NB4 (cell line): ENCODE measurements around the gene HAAO.

Experiments used
- DNase-seq: peaks from one replicate; pipeline ENCODE4 v3.0.0; 2010; ENCODE audit warnings: low read depth
- H3K4me3 ChIP-seq: one replicate; pipeline ENCODE4 v1.5.1; 2011; ENCODE audit warnings: mild to moderate bottlenecking, low read depth, low read length, moderate library complexity
- CTCF ChIP-seq: IDR thresholded peaks from one replicate; pipeline ENCODE4 v1.5.1; 2012; ENCODE audit warnings: low read depth, low read length
- MAX ChIP-seq: IDR thresholded peaks from 2 replicates; pipeline ENCODE4 v1.6.1; 2011; ENCODE audit warnings: low read depth, low read length
- MYC ChIP-seq: IDR thresholded peaks from 2 replicates; pipeline ENCODE4 v1.6.1; 2011; ENCODE audit warnings: low read depth, low read length
- POLR2A ChIP-seq: IDR thresholded peaks from 2 replicates; pipeline ENCODE4 v1.6.1; 2011; ENCODE audit warnings: mild to moderate bottlenecking; ENCODE audit not compliant: insufficient read length; ENCODE audit errors: extremely low read depth

The HAAO gene

GRCh38 chr2:42792583-42793333 is at the start of gene HAAO:
TSS of gene HAAO (minus strand) at chr2:42792583. CDS start at chr2:42792536, 47 bp downstream.
- peak within 1 kb of the TSS; percentile 34 for H3K4me3 ChIP-seq
- no peak for TF ChIP-seq MYC
- no peak for TF ChIP-seq MAX
- TF ChIP-seq POLR2A, result no peak
- TF ChIP-seq CTCF, result no peak
- no peak for DNase-seq

GRCh38 chr2:42841344-42841743 is 49.0 kb upstream of the HAAO start:
- DNase-seq, result no peak
- TF ChIP-seq MYC (no peak), CTCF (no peak), POLR2A (no peak), MAX (no peak)
- H3K4me3 ChIP-seq, result no peak overlapping the region

GRCh38 chr2:42840760-42841159 is 48.4 kb upstream of the HAAO start:
- no peak overlapping the region for H3K4me3 ChIP-seq
- TF ChIP-seq MYC (no peak), POLR2A (no peak), MAX (no peak), CTCF (no peak)
- DNase-seq, result no peak

- DNase-seq, result no peak
- no peak overlapping the region for H3K4me3 ChIP-seq
- TF ChIP-seq MYC (no peak), MAX (no peak), POLR2A (no peak), CTCF (no peak)
These were observed 47.6 kb upstream of the HAAO start for GRCh38 chr2:42839809-42840501.

- TF ChIP-seq POLR2A (no peak), MAX (no peak), MYC (no peak), CTCF (no peak)
- DNase-seq, result no peak
- H3K4me3 ChIP-seq, result no peak overlapping the region
These were observed 45.8 kb upstream of the HAAO start for GRCh38 chr2:42838133-42838532.
